Measurements from ENCODE around the gene HIVEP3. TPM values are rescaled to one million over a fixed set of nuclear protein-coding genes. Genes with fewer than 3 reads are reported as not detected.

HIVEP3 gene
- total RNA-seq, 1 donor from 2014 or later = 8.9 TPM

- DNase-seq (ENCODE audit: low read depth) (no peak), FAIRE-seq (no peak)
- Histone ChIP-seq H3K36me3 (ENCODE audit: insufficient read depth, low read length) (no peaks in the 10 kb centered on the region), H2AFZ (ENCODE audit: low read depth, low read length) (no peak overlapping the region), H4K20me1 (ENCODE audit: insufficient read depth, low read length) (no peaks in the 10 kb centered on the region), H3K4me2 (ENCODE audit: low read length) (no peak overlapping the region), H3K9me3 (ENCODE audit: insufficient read depth, low read depth, low read length) (no peaks in the 10 kb centered on the region), H3K79me2 (ENCODE audit: insufficient read depth, low read length) (peaks cover 43% of the 10 kb centered on the region), H3K4me3 (ENCODE audit: insufficient read depth, low read depth, low read length) (no peak overlapping the region), H3K27me3 (ENCODE audit: insufficient read depth, low read length) (no peaks in the 10 kb centered on the region), H3K4me1 (ENCODE audit: insufficient read depth, low read length) (peaks cover 7% of the 10 kb centered on the region), H3K9ac (ENCODE audit: low read length) (no peak overlapping the region), H3K27ac (ENCODE audit: low read depth, low read length) (no peak overlapping the region)
- H3K27ac Mint-ChIP-seq (ENCODE audit: unreplicated experiment) = no peak overlapping the region
- no peak for TF ChIP-seq CTCF (IDR thresholded peaks at IDR 0.05; ENCODE audit: insufficient read depth, low read depth, low read length)
- TF ChIP-seq EZH2 (IDR thresholded peaks at IDR 0.05; ENCODE audit: insufficient read depth, low read length) = no peak
- H3K9me3 Mint-ChIP-seq (ENCODE audit: unreplicated experiment) = no peaks in the 10 kb centered on the region
- no peaks in the 10 kb centered on the region for H3K27me3 Mint-ChIP-seq (ENCODE audit: low read depth, unreplicated experiment)
- no peak overlapping the region for H3K4me3 Mint-ChIP-seq (ENCODE audit: unreplicated experiment)
- peaks cover 27% of the 10 kb centered on the region for H3K4me1 Mint-ChIP-seq (ENCODE audit: low read depth, unreplicated experiment)
- H3K36me3 Mint-ChIP-seq (ENCODE audit: low read depth, unreplicated experiment) = peaks cover 4% of the 10 kb centered on the region
Observed at GRCh38 chr1:41882068-41882477, 36.6 kb downstream of the HIVEP3 start.

GRCh38 chr1:41880950-41881885, 37.5 kb downstream of the HIVEP3 start:
- H3K4me3 Mint-ChIP-seq (ENCODE audit: unreplicated experiment) = no peak overlapping the region
- H3K9ac ChIP-seq (ENCODE audit: low read length) = no peak overlapping the region
- H3K27me3 Mint-ChIP-seq (ENCODE audit: low read depth, unreplicated experiment) = no peaks in the 10 kb centered on the region
- H3K36me3 Mint-ChIP-seq (ENCODE audit: low read depth, unreplicated experiment) = peaks cover 4% of the 10 kb centered on the region
- peaks cover 43% of the 10 kb centered on the region for H3K79me2 ChIP-seq (ENCODE audit: insufficient read depth, low read length)
- peaks cover 34% of the 10 kb centered on the region for H3K4me1 Mint-ChIP-seq (ENCODE audit: low read depth, unreplicated experiment)
- TF ChIP-seq EZH2 (IDR thresholded peaks at IDR 0.05; ENCODE audit: insufficient read depth, low read length) = no peak
- no peak for TF ChIP-seq CTCF (IDR thresholded peaks at IDR 0.05; ENCODE audit: insufficient read depth, low read depth, low read length)
- H3K4me3 ChIP-seq (ENCODE audit: insufficient read depth, low read depth, low read length) = no peak overlapping the region
- H3K4me1 ChIP-seq (ENCODE audit: insufficient read depth, low read length) = peaks cover 11% of the 10 kb centered on the region
- no peak overlapping the region for H3K4me2 ChIP-seq (ENCODE audit: low read length)
- no peaks in the 10 kb centered on the region for H3K9me3 ChIP-seq (ENCODE audit: insufficient read depth, low read depth, low read length)
- H3K27ac Mint-ChIP-seq (ENCODE audit: unreplicated experiment) = no peak overlapping the region
- H2AFZ ChIP-seq (ENCODE audit: low read depth, low read length) = no peak overlapping the region
- H3K9me3 Mint-ChIP-seq (ENCODE audit: unreplicated experiment) = no peaks in the 10 kb centered on the region
- H3K27me3 ChIP-seq (ENCODE audit: insufficient read depth, low read length) = no peaks in the 10 kb centered on the region
- H4K20me1 ChIP-seq (ENCODE audit: insufficient read depth, low read length) = no peaks in the 10 kb centered on the region
- DNase-seq (ENCODE audit: low read depth) (no peak), FAIRE-seq (no peak)
- no peak overlapping the region for H3K27ac ChIP-seq (ENCODE audit: low read depth, low read length)
- H3K36me3 ChIP-seq (ENCODE audit: insufficient read depth, low read length) = no peaks in the 10 kb centered on the region

DNA sequence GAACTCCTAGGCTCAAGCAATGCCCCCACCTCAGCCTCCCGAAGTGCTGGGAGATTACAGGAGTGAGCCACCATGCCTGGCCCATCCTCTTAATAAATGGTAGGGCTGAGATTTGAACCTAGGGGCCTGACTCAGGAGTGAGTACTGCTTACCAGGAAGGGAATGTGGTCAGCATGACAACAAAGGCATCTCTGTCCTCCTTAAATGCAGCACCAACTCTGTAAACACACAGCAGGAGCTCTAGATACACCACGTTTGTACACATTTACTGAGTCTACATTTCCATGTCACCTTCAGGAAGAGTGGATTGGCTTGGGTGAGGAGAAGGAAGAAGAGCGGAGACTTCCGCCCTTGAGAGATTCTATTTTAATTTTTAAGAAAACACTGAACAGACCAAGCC, 38.5 kb downstream of the HIVEP3 start:
- Mint-ChIP-seq H3K27ac (ENCODE audit: unreplicated experiment) (no peak overlapping the region), H3K27me3 (ENCODE audit: low read depth, unreplicated experiment) (no peaks in the 10 kb centered on the region)
- TF ChIP-seq EZH2 (IDR thresholded peaks at IDR 0.05; ENCODE audit: insufficient read depth, low read length) (no peak), CTCF (IDR thresholded peaks at IDR 0.05; ENCODE audit: insufficient read depth, low read depth, low read length) (no peak)

More for the DNA sequence above, 38.5 kb downstream of the HIVEP3 start:
- no peak overlapping the region for H3K4me3 Mint-ChIP-seq (ENCODE audit: unreplicated experiment)
- Histone ChIP-seq H3K9ac (ENCODE audit: low read length) (no peak overlapping the region), H3K27me3 (ENCODE audit: insufficient read depth, low read length) (no peaks in the 10 kb centered on the region), H3K36me3 (ENCODE audit: insufficient read depth, low read length) (no peaks in the 10 kb centered on the region), H3K4me3 (ENCODE audit: insufficient read depth, low read depth, low read length) (no peak overlapping the region), H3K4me2 (ENCODE audit: low read length) (peak overlapping the region; percentile 7), H3K9me3 (ENCODE audit: insufficient read depth, low read depth, low read length) (no peaks in the 10 kb centered on the region), H4K20me1 (ENCODE audit: insufficient read depth, low read length) (no peaks in the 10 kb centered on the region), H3K79me2 (ENCODE audit: insufficient read depth, low read length) (peaks cover 47% of the 10 kb centered on the region), H2AFZ (ENCODE audit: low read depth, low read length) (no peak overlapping the region), H3K4me1 (ENCODE audit: insufficient read depth, low read length) (peaks cover 11% of the 10 kb centered on the region), H3K27ac (ENCODE audit: low read depth, low read length) (no peak overlapping the region)
- no peaks in the 10 kb centered on the region for H3K9me3 Mint-ChIP-seq (ENCODE audit: unreplicated experiment)
- no peak for DNase-seq (ENCODE audit: low read depth)
- no peak for FAIRE-seq
- H3K4me1 Mint-ChIP-seq (ENCODE audit: low read depth, unreplicated experiment) = peaks cover 34% of the 10 kb centered on the region
- H3K36me3 Mint-ChIP-seq (ENCODE audit: low read depth, unreplicated experiment) = peaks cover 4% of the 10 kb centered on the region

Data from astrocyte (in vitro differentiated cells and primary cell).